Stimulated activated naive CD8-positive, alpha-beta T cell treated with anti-CD3 and anti-CD28 coated beads, Interleukin-15, amount 100 ng/mL, for 72 hours (primary cell): ENCODE results near the gene CCDC142.
"Not testable (repeated sequence)": the region's sequence is repeated elsewhere in the genome, so short reads cannot be mapped to it uniquely, and the experiment has no call there.

ENCODE experiments used
- ATAC-seq: fragments of 150-1000 bp; cut with Tn5 transposase; 2 replicates; pipeline ENCODE4 v1.10.0; 2021; ENCODE audit warnings: mild to moderate bottlenecking, moderate library complexity
- DNase-seq, 2 donors: peaks; one replicate each; pipeline ENCODE4 v3.0.0; 2021 to 2022
- H3K27ac Mint-ChIP-seq, 2 donors: one replicate each; pipeline ENCODE4 v1.8.0; 2022; ENCODE audit warnings: mild to moderate bottlenecking in 2 of 2, mixed read lengths in 2 of 2, moderate library complexity in 2 of 2
- H3K27me3 Mint-ChIP-seq: one replicate; pipeline ENCODE4 v1.8.0; 2022; ENCODE audit warnings: mixed read lengths
- H3K4me1 Mint-ChIP-seq: one replicate; pipeline ENCODE4 v1.8.0; 2022; ENCODE audit warnings: mild to moderate bottlenecking, mixed read lengths
- H3K4me3 Mint-ChIP-seq, 2 donors: one replicate each; pipeline ENCODE4 v1.8.0; 2022; ENCODE audit warnings: mild to moderate bottlenecking in 2 of 2, mixed read lengths in 2 of 2, moderate library complexity in 1 of 2
- H3K9me3 Mint-ChIP-seq, 2 donors: one replicate each; pipeline ENCODE4 v1.8.0; 2022; ENCODE audit warnings: mixed read lengths in 2 of 2

Gene CCDC142

DNA sequence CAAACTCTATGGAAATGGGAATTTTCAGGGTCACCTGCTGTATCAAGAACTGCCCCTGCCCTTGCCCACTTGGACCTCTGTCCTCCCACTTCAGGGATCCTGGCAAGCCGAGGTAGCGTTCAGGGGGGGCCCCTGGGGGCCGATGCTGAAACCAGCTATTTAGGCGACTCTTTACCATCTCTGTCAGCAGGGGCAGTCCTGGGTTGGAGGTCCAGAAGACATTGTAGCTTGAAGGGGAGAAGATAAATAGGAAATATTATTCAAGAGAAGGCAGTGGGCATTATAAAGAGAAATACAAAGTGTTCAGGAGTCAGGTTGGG, 20.1 kb downstream of the CCDC142 start:
- DNase-seq (no peak), ATAC-seq (no peak)
- no peaks in the 10 kb centered on the region for H3K27me3 Mint-ChIP-seq
- H3K4me3 Mint-ChIP-seq = no peak overlapping the region
- peaks cover 55% of the 10 kb centered on the region for H3K4me1 Mint-ChIP-seq
- no peaks in the 10 kb centered on the region for H3K9me3 Mint-ChIP-seq
- peak overlapping the region in 1 of 2 donors; percentile 39 for H3K27ac Mint-ChIP-seq

GRCh38 chr2:74462054-74462785, 20.6 kb downstream of the CCDC142 start:
- H3K4me3 Mint-ChIP-seq = no peak overlapping the region
- H3K27me3 Mint-ChIP-seq = no peaks in the 10 kb centered on the region
- peak overlapping the region in 1 of 2 donors; percentile 39 for H3K27ac Mint-ChIP-seq
- ATAC-seq (no peak), DNase-seq (no peak)
- peaks cover 57% of the 10 kb centered on the region for H3K4me1 Mint-ChIP-seq
- H3K9me3 Mint-ChIP-seq = no peaks in the 10 kb centered on the region

GRCh38 chr2:74461187-74462053, 21.4 kb downstream of the CCDC142 start:
- DNase-seq (no peak), ATAC-seq (no peak)
- H3K27ac Mint-ChIP-seq = peak overlapping the region in 1 of 2 donors; percentile 55
- H3K4me3 Mint-ChIP-seq = no peak overlapping the region
- H3K4me1 Mint-ChIP-seq = peaks cover 65% of the 10 kb centered on the region
- no peaks in the 10 kb centered on the region for H3K27me3 Mint-ChIP-seq
- no peaks in the 10 kb centered on the region for H3K9me3 Mint-ChIP-seq

DNA sequence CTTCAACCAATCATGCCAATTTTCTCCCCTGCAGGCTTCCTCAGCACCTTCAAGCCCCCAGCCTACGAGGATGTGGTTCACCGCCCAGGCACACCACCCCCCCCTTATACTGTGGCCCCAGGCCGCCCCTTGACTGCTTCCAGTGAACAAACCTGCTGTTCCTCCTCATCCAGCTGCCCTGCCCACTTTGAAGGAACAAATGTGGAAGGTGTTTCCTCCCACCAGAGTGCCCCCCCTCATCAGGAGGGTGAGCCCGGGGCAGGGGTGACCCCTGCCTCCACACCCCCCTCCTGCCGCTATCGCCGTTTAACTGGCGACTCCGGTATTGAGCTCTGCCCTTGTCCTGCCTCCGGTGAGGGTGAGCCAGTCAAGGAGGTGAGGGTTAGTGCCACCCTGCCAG, 22.6 kb downstream of the CCDC142 start:
- Mint-ChIP-seq H3K4me3 (peak overlapping the region; percentile 89 to 99), H3K27ac (peak overlapping the region in 1 of 2 donors; percentile 51), H3K4me1 (peaks cover 67% of the 10 kb centered on the region)
- not testable (repeated sequence) for H3K27me3 Mint-ChIP-seq, H3K9me3 Mint-ChIP-seq, ATAC-seq, DNase-seq

- H3K4me1 Mint-ChIP-seq = peaks cover 73% of the 10 kb centered on the region
- H3K9me3 Mint-ChIP-seq, H3K27me3 Mint-ChIP-seq, ATAC-seq, DNase-seq: not testable (repeated sequence)
- H3K27ac Mint-ChIP-seq = peak overlapping the region; percentile 36 to 88
- peak overlapping the region; percentile 89 to 99 for H3K4me3 Mint-ChIP-seq
These were observed 23.2 kb downstream of the CCDC142 start for GRCh38 chr2:74459503-74460118.

- no peaks in the 10 kb centered on the region for H3K27me3 Mint-ChIP-seq
- DNase-seq (no peak), ATAC-seq (no peak)
- H3K4me1 Mint-ChIP-seq = peaks cover 72% of the 10 kb centered on the region
- no peaks in the 10 kb centered on the region for H3K9me3 Mint-ChIP-seq
- peak overlapping the region; percentile 99 for H3K27ac Mint-ChIP-seq
- peak overlapping the region; percentile 89 to 99 for H3K4me3 Mint-ChIP-seq
These were observed 23.8 kb downstream of the CCDC142 start for GRCh38 chr2:74458938-74459363.

DNA sequence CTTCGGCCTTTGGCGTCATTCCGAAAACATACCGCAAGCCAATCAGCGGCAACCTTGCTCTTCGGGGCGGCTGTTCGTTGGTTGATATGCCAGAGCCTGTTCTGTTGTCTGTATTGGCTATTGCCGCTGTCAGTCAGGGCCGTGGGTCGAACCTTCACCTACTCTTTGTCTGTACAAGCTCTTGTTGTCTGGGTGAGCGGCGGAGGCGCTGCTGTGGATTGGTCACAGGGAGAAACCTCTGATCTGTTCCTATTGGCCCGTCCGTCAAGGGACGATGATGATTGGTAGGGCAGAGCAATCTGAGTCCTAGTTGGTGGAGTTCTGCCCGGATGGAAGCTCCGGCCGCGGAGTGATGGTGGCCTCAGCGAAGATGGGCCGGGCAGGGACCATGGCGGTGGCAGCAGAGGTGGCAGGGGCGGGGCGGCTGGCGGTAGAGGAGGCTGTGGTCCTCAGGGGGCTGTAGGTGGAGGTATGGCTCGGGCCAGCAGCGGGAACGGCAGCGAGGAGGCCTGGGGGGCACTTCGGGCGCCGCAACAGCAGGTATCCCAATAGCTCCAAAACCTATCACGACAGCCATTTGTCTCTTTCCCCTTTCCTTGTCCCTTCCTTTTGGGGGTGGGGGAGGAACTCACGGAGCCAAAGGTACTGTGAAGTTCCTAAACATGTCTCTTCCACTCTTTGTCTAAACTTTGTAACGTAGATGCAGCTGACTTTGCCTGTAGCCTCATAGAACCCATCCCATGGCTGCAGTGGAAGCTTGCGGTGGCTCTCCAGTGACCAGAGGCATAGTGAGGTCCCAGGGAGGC, 24.5 kb downstream of the CCDC142 start, which contains the start of gene WBP1:
Gene WBP1 (plus strand): TSS at position 307 of the 806 bp plus-strand sequence. CDS start 165 bp downstream, at position 472.
- Mint-ChIP-seq H3K4me1 (peaks cover 66% of the 10 kb centered on the region), H3K9me3 (no peaks in the 10 kb centered on the region)
- ATAC-seq = peak; percentile 89

DNA sequence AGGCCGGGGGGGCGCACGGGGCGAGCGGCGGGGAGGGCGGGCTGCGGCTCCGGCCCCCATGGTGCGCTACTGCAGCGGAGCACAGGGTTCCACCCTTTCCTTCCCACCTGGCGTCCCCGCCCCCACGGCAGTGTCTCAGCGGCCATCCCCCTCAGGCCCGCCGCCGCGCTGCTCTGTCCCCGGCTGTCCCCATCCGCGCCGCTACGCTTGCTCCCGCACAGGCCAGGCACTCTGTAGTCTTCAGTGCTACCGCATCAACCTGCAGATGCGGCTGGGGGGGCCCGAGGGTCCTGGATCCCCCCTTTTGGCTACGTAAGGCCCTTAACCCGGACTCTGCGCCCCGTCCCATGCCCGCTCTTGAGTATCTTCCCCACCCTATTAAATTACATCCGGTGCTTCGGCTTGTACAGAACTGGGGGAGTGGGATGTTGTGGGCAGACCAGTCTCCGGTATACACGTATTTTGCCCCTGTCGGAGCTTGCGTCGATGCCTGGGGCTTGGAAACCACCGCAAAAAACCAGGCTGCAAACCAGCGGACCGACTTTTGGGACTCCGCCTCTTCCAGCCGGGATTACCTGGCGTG, 25.2 kb downstream of the CCDC142 start:
- no peaks in the 10 kb centered on the region for H3K27me3 Mint-ChIP-seq
- H3K27ac Mint-ChIP-seq = peak overlapping the region; percentile 99
- H3K9me3 Mint-ChIP-seq = no peaks in the 10 kb centered on the region
- H3K4me3 Mint-ChIP-seq = peak overlapping the region; percentile 89 to 99
- ATAC-seq = peak; percentile 76
- DNase-seq = peak; percentile 90 to 91
- peaks cover 63% of the 10 kb centered on the region for H3K4me1 Mint-ChIP-seq

More for the DNA sequence above, 24.5 kb downstream of the CCDC142 start, which contains the start of gene WBP1:
- no peaks in the 10 kb centered on the region for H3K27me3 Mint-ChIP-seq
- DNase-seq = peak; percentile 98 to 100
- H3K4me3 Mint-ChIP-seq = peak within 1 kb of the TSS; percentile 89 to 99
- peak within 1 kb of the TSS; percentile 99 for H3K27ac Mint-ChIP-seq

DNA sequence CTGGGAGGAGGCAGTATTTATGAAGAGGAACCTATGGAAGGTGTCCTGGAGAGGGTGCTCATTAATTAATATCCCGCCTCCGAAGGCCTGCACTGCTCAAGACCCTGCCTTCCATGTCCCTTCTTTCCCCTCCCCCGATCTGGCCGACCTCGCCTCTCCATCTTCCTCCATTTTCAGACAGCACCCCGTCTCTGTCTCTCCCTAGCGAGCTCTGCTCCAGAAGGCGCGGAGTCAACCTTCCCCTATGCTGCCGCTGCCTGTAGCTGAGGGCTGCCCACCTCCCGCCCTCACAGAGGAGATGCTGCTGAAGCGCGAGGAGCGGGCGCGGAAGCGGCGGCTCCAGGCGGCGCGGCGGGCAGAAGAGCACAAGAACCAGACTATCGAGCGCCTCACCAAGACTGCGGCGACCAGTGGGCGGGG, 25.7 kb downstream of the CCDC142 start:
- Mint-ChIP-seq H3K4me1 (peaks cover 67% of the 10 kb centered on the region), H3K9me3 (no peaks in the 10 kb centered on the region), H3K4me3 (peak overlapping the region; percentile 89 to 99), H3K27me3 (no peaks in the 10 kb centered on the region), H3K27ac (peak overlapping the region; percentile 96 to 99)
- no peak for ATAC-seq
- DNase-seq = no peak

DNA sequence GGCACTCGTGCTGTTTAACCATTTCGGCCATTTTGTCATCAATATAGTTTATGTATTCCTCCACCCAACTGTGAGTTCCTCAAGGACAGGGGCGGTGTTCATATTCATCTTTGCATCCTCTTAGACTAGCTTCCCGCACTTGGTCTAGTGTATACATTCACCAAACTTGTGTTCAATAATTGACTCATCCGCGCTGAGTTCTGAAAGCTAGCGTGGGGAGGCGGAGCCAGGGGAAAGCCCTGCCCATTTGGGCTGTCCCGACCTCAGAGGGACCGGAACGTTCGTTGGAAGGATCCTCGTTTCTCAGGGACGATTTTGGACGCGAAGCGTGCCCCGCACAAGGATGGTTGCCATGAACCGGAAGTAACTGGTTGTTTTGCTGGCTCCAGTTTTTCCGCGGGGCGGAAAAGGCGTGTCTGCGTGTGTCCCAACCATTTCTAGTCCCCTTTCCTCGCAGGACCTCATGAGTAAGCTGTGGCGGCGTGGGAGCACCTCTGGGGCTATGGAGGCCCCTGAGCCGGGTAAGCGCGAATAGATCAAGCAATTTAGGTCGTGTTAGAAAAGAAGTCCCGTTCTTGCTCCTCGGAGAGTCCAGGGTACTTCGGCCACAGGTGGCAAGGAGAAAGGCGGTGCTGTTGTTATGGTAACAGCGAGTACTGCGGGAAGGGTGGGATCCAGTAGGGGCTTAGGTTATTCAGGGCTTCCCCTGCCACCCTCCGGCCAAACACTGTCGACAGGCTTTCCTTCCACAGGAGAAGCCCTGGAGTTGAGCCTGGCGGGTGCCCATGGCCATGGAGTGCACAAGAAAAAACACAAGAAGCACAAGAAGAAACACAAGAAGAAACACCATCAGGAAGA, 27.9 kb downstream of the CCDC142 start, which contains the start of gene INO80B:
Gene INO80B (plus strand): TSS at position 434 of the 858 bp plus-strand sequence. CDS start 30 bp downstream, at position 464.
- peak within 1 kb of the TSS; percentile 89 to 99 for H3K4me3 Mint-ChIP-seq
- DNase-seq = peak; percentile 99
- no peaks in the 10 kb centered on the region for H3K27me3 Mint-ChIP-seq
- H3K27ac Mint-ChIP-seq = peak within 1 kb of the TSS; percentile 89 to 98
- peaks cover 52% of the 10 kb centered on the region for H3K4me1 Mint-ChIP-seq
- no peaks in the 10 kb centered on the region for H3K9me3 Mint-ChIP-seq
- ATAC-seq = peak; percentile 56

DNA sequence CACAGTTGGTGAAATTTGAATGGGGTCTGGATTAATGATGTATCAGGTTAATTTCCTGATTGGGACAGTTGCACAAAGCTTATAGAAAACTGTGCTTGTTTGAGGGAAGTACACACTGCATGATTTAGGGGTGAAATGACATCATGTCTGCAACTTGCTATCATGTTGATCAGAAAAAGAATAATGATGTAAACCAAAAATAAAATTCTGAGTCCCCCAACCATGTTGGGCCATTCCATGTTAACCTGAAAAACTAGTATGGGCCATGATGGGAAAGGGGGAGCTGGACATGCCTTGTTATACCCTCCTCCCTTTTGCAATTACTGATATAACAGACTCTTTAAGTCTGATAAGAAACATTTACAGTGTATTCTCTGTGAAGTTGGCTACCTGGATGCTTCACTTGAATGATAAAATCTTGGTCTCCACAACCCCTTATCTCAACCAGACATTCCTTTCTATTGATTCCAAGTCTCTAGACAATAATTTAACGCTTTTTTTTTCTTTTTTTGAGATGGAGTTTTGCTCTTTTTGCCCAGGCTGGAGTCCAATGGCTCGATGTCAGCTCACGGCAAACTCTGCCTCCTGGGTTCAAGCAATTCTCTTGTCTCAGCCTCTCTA, 32.1 kb downstream of the CCDC142 start:
- DNase-seq (no peak), ATAC-seq (no peak)
- Mint-ChIP-seq H3K9me3 (no peaks in the 10 kb centered on the region), H3K27me3 (no peaks in the 10 kb centered on the region), H3K4me3 (no peak overlapping the region), H3K4me1 (peaks cover 25% of the 10 kb centered on the region), H3K27ac (no peak overlapping the region)

DNA sequence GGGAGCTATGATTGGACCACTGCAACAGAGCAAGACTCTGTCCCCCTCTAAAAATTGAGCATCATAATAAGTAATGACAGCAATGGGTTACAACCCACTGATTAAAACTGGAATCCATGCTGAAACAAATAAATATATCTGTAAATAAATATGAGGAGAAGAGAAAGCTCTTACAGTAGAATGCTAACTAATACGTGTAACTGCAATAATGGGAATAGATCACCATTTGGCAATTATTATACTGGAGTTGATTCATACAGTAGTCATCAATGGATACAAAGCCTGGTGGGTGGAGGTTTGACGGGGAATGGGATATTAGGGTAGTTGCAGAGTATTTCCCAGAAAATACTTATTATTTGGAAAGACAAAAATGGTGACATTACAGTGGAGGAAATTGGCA, 34.0 kb downstream of the CCDC142 start:
- Mint-ChIP-seq H3K9me3 (no peaks in the 10 kb centered on the region), H3K27me3 (peaks cover 15% of the 10 kb centered on the region), H3K27ac (no peak overlapping the region), H3K4me1 (peaks cover 15% of the 10 kb centered on the region), H3K4me3 (no peak overlapping the region)
- ATAC-seq (no peak), DNase-seq (no peak)

DNA sequence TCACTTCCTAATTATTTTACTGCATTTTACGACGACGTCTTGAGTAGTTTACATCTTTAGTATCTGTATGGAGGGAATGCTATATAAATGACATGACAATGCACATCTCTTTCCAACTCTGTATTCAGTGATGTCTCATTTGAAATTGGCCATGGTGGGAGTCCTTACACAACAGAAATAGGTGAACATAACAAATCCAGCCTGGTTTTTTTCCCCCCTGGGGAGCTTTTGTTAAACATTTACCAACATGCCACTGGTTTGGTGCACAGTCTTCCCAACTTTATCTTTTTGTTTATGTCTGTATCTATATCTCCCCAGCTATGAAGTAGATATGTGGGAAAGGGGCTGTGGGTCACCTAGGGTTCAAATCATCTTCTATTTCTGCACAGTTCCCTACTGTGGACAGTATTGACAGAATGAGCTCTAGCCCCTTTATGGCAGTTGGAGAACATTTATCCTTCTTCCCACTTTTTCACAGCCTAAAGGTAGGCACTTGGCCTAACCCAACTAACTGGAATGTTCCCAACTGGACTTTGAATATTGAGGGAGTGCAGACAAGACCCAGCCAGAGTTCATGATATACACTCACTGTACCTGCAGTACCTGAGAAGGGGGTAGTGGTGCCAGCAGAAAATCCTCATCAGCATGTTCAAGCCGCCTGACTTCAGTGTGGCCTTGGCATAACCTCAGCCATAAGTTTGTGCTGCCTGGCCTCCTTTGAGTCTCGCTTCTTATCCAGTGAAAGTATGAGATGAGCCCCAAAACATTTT, 35.4 kb downstream of the CCDC142 start:
- H3K27ac Mint-ChIP-seq = no peak overlapping the region

More for the DNA sequence above, 35.4 kb downstream of the CCDC142 start:
- no peak for DNase-seq
- no peaks in the 10 kb centered on the region for H3K9me3 Mint-ChIP-seq
- H3K4me1 Mint-ChIP-seq = peaks cover 9% of the 10 kb centered on the region
- ATAC-seq = no peak
- peaks cover 21% of the 10 kb centered on the region for H3K27me3 Mint-ChIP-seq
- H3K4me3 Mint-ChIP-seq = no peak overlapping the region
